A549 (cell line): ENCODE data around the gene NEGR1.

Experiments
- CTCF ChIP-seq: fragments of >200 bp; sonication (Bioruptor Twin); formaldehyde crosslinking; IDR thresholded peaks from 3 replicates; pipeline ENCODE4 v1.5.1; 2016
- ELK1 ChIP-seq: fragments of 150-350 bp; IDR thresholded peaks from 2 replicates; pipeline ENCODE4 v1.6.1; 2014; ENCODE audit warnings: low read depth, mild to moderate bottlenecking, low read length
- JUNB ChIP-seq: fragments of >200 bp; sonication (Bioruptor Twin); formaldehyde crosslinking; IDR thresholded peaks from 2 replicates; pipeline ENCODE4 v1.6.1; 2016
- MAFK ChIP-seq: fragments of 450-650 bp; IDR thresholded peaks from 2 replicates; pipeline ENCODE4 v1.6.1; 2014; ENCODE audit not compliant: partially characterized antibody
- MAX ChIP-seq: IDR thresholded peaks from 2 replicates; pipeline ENCODE4 v1.6.1; 2012
- MAZ ChIP-seq: fragments of 150-350 bp; IDR thresholded peaks from 2 replicates; pipeline ENCODE4 v1.6.1; 2014; ENCODE audit warnings: antibody characterized with exemption, low read depth, low read length, borderline replicate concordance
- NFE2L2 ChIP-seq: fragments of 150-350 bp; conservative IDR thresholded peaks from 2 replicates; pipeline ENCODE4 v1.6.1; 2014; ENCODE audit warnings: low read length
- NR3C1 ChIP-seq: fragments of >200 bp; sonication (Bioruptor Twin); formaldehyde crosslinking; IDR thresholded peaks from 3 replicates; pipeline ENCODE4 v1.6.1; 2017
- POLR2A ChIP-seq: IDR thresholded peaks from 2 replicates; pipeline ENCODE4 v1.6.1; 2012; ENCODE audit warnings: mild to moderate bottlenecking, low read length
- RAD21 ChIP-seq, 2 experiments: fragments of >200 bp in 1 of 2; sonication (Bioruptor Twin) in 1 of 2; formaldehyde crosslinking in 1 of 2; IDR thresholded peaks in 1 of 2; conservative IDR thresholded peaks in 1 of 2; 2 replicates in 1 of 2; 3 replicates in 1 of 2; pipeline ENCODE4 v1.6.1; 2012 to 2018; ENCODE audit warnings: inconsistent platforms in 1 of 2
- RFX5 ChIP-seq: fragments of 450-650 bp; IDR thresholded peaks from 2 replicates; pipeline ENCODE4 v1.7.1; 2014; ENCODE audit warnings: antibody characterized with exemption, mild to moderate bottlenecking, moderate library complexity
- SMC3 ChIP-seq: fragments of >200 bp; sonication (Bioruptor Twin); formaldehyde crosslinking; IDR thresholded peaks from 3 replicates; pipeline ENCODE4 v1.6.1; 2018; ENCODE audit warnings: inconsistent platforms

- no peak for TF ChIP-seq CTCF
- TF ChIP-seq ELK1: no peak
- TF ChIP-seq POLR2A: no peak
- TF ChIP-seq MAZ: no peak
- no peak for TF ChIP-seq MAX
- no peak for TF ChIP-seq RAD21 (conservative IDR thresholded peaks at IDR 0.05 in 1 of 2, IDR thresholded peaks at IDR 0.05 in 1 of 2)
- TF ChIP-seq NFE2L2: no peak
- no peak for TF ChIP-seq RFX5
- no peak for TF ChIP-seq NR3C1
- no peak for TF ChIP-seq MAFK
- TF ChIP-seq JUNB: no peak
- no peak for TF ChIP-seq SMC3
These were observed 626.7 kb downstream of the NEGR1 start for GRCh38 chr1:71655604-71656003.
